NCI-H146 treated with DMSO at 0.1 percent for 48 hours (cell line): ENCODE measurements around the gene KLRF2.
"Not testable (repeated sequence)": the region's sequence is repeated elsewhere in the genome, so short reads cannot be mapped to it uniquely, and the experiment has no call there.

Experiments
- DNase-seq: peaks from one replicate; lab custom pipeline; 2025; ENCODE audit not compliant: unreplicated experiment; lab: John Stamatoyannopoulos, UW

The KLRF2 gene

GRCh38 chr12:9881246-9881645, at the start of gene KLRF2:
TSS of gene KLRF2 (plus strand) at chr12:9881489. CDS start at chr12:9881596, 107 bp downstream.
- no peak for DNase-seq

GRCh38 chr12:9831720-9832119, 49.6 kb upstream of the KLRF2 start:
- no peak for DNase-seq

GRCh38 chr12:9843407-9843806, 37.9 kb upstream of the KLRF2 start:
- DNase-seq, result no peak

GRCh38 chr12:9848899-9849298, 32.4 kb upstream of the KLRF2 start:
- DNase-seq, result no peak

- no peak for DNase-seq
Observed at GRCh38 chr12:9851050-9851449, 30.2 kb upstream of the KLRF2 start.

- DNase-seq, result no peak
Observed at GRCh38 chr12:9851927-9852326, 29.4 kb upstream of the KLRF2 start.

- DNase-seq, result no peak
Observed at GRCh38 chr12:9856151-9856550, 25.1 kb upstream of the KLRF2 start.

- no peak for DNase-seq
Observed at GRCh38 chr12:9856894-9857293, 24.4 kb upstream of the KLRF2 start.

- no peak for DNase-seq
Observed at GRCh38 chr12:9858135-9858534, 23.2 kb upstream of the KLRF2 start.

- no peak for DNase-seq
Observed at GRCh38 chr12:9864913-9865675, 16.2 kb upstream of the KLRF2 start.

GRCh38 chr12:9866860-9867269, 14.4 kb upstream of the KLRF2 start:
- no peak for DNase-seq

- DNase-seq, result no peak
Observed at GRCh38 chr12:9867531-9867930, 13.8 kb upstream of the KLRF2 start.

GRCh38 chr12:9868311-9868801, 12.9 kb upstream of the KLRF2 start:
- no peak for DNase-seq

- DNase-seq, result no peak
Observed at GRCh38 chr12:9868951-9869306, 12.4 kb upstream of the KLRF2 start.

- DNase-seq, result no peak
Observed at GRCh38 chr12:9869307-9870161, 11.8 kb upstream of the KLRF2 start, which contains the start of gene CLEC2B. TSS of gene CLEC2B (minus strand) at chr12:9869354.

GRCh38 chr12:9870286-9870866, 10.9 kb upstream of the KLRF2 start:
- no peak for DNase-seq

- no peak for DNase-seq
Observed at GRCh38 chr12:9872162-9872561, 9.1 kb upstream of the KLRF2 start.

GRCh38 chr12:9872742-9873141, 8.5 kb upstream of the KLRF2 start:
- no peak for DNase-seq

- DNase-seq, result not testable (repeated sequence)
Observed at GRCh38 chr12:9876120-9876519, 5.2 kb upstream of the KLRF2 start.

- no peak for DNase-seq
Observed at GRCh38 chr12:9880532-9881078, 684 bp upstream of the KLRF2 start.

GRCh38 chr12:9881988-9882387, 699 bp downstream of the KLRF2 start:
- DNase-seq, result no peak
